ELR (cell line): ENCODE data around the gene FBLN2.

Experiments used
- DNase-seq: peaks from one replicate; pipeline ENCODE4 v3.0.0-alpha.2; 2015; ENCODE audit warnings: low read depth

FBLN2 gene

GRCh38 chr3:13665582-13666226 is 116.8 kb downstream of the FBLN2 start:
- no peak for DNase-seq

GRCh38 chr3:13666227-13666619 is 117.3 kb downstream of the FBLN2 start:
- DNase-seq: no peak

GRCh38 chr3:13666781-13667709 is 118.1 kb downstream of the FBLN2 start:
- no peak for DNase-seq

- no peak for DNase-seq
These were observed 119.2 kb downstream of the FBLN2 start for GRCh38 chr3:13668136-13668535.

- no peak for DNase-seq
These were observed 120.5 kb downstream of the FBLN2 start for GRCh38 chr3:13669457-13669856.

- DNase-seq: no peak
These were observed 121.4 kb downstream of the FBLN2 start for GRCh38 chr3:13670292-13670691.

- DNase-seq: no peak
These were observed 122.7 kb downstream of the FBLN2 start for GRCh38 chr3:13671482-13672233.

- DNase-seq: peak; percentile 39
These were observed 124.3 kb downstream of the FBLN2 start for GRCh38 chr3:13673207-13673606.

GRCh38 chr3:13674538-13675185 is 125.7 kb downstream of the FBLN2 start:
- DNase-seq: no peak

- no peak for DNase-seq
These were observed 127.6 kb downstream of the FBLN2 start for GRCh38 chr3:13676356-13677017.

- no peak for DNase-seq
These were observed 128.3 kb downstream of the FBLN2 start for GRCh38 chr3:13677272-13677671.

GRCh38 chr3:13681931-13682330 is 133.0 kb downstream of the FBLN2 start:
- no peak for DNase-seq

- DNase-seq: no peak
These were observed 133.5 kb downstream of the FBLN2 start for GRCh38 chr3:13682331-13683013.

- DNase-seq: no peak
These were observed 134.4 kb downstream of the FBLN2 start for GRCh38 chr3:13683288-13683687.

- no peak for DNase-seq
These were observed 134.8 kb downstream of the FBLN2 start for GRCh38 chr3:13683772-13684171.

GRCh38 chr3:13684350-13684749 is 135.4 kb downstream of the FBLN2 start:
- DNase-seq: no peak

- DNase-seq: no peak
These were observed 135.9 kb downstream of the FBLN2 start for GRCh38 chr3:13684854-13685253.

- DNase-seq: no peak
These were observed 136.8 kb downstream of the FBLN2 start for GRCh38 chr3:13685721-13686120.

GRCh38 chr3:13686367-13687160 is 137.6 kb downstream of the FBLN2 start:
- no peak for DNase-seq

- DNase-seq: no peak
These were observed 138.6 kb downstream of the FBLN2 start for GRCh38 chr3:13687517-13687943.
